GM12891 (cell line): ENCODE measurements around the gene TMEM208.

ENCODE experiments used
- DNase-seq: peaks from one replicate; pipeline ENCODE4 v3.0.0; 2011; ENCODE audit warnings: low spot score; ENCODE audit not compliant: insufficient read length
- FAIRE-seq: peaks from 2 replicates; lab custom pipeline; 2011; peaks lifted over from hg19 to GRCh38; lab: Jason Lieb, UNC
- PAX5 ChIP-seq: IDR thresholded peaks from 2 replicates; pipeline ENCODE4 v1.6.1; 2011; ENCODE audit warnings: low read length, moderate library complexity, mild to moderate bottlenecking; ENCODE audit not compliant: insufficient read depth, severe bottlenecking
- POLR2A ChIP-seq: IDR thresholded peaks from 2 replicates; pipeline ENCODE4 v1.6.1; 2011; ENCODE audit warnings: low read depth, low read length, control low read depth
- POLR2AphosphoS5 ChIP-seq: IDR thresholded peaks from 2 replicates; pipeline ENCODE4 v1.6.1; 2011; ENCODE audit warnings: low read depth, low read length, control low read depth
- POU2F2 ChIP-seq: IDR thresholded peaks from 2 replicates; pipeline ENCODE4 v1.6.1; 2011; ENCODE audit warnings: low read depth, mild to moderate bottlenecking, control low read depth, low read length, moderate library complexity
- SPI1 ChIP-seq: IDR thresholded peaks from 2 replicates; pipeline ENCODE4 v1.6.1; 2011; ENCODE audit warnings: low read depth, low read length, control low read depth
- TAF1 ChIP-seq: IDR thresholded peaks from 2 replicates; pipeline ENCODE4 v1.6.1; 2011; ENCODE audit warnings: low read depth, low read length, control low read depth

Gene TMEM208

DNA sequence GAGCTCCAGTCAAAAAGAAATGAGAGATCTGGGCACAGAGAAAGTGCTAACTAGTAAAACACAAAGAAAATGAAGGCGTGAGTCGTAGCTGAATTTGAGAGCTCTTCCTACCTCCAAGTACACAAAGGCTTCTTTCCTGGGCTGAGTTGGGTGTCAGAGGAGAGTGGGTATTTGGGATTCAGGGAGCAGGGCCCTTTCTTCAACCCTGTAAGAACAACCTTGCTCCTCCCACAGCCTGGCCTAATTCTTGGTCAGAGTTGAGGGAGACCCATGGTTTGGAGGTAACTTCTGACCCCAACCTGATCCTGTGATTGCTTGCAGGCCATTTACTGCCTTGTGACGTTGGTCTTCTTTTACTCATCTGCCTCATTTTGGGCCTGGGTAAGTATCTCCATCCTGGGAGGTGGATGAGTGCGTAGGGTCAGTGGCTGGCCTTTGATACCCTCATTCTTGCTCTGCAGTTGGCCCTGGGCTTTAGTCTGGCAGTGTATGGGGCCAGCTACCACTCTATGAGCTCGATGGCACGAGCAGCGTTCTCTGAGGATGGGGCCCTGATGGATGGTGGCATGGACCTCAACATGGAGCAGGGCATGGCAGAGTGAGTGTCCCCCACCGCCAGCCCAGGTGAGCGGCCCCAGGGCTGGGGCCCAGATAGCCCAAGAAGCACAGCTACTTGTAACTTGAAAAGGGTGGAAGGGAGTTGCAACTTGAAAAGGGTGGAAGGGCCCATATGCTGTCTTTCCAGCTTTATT is 1.3 kb downstream of the TMEM208 start:
- DNase-seq (no peak), FAIRE-seq (no peak)
- TF ChIP-seq SPI1 (no peak), POU2F2 (no peak), TAF1 (no peak), POLR2AphosphoS5 (no peak), POLR2A (0 out of 2 replicates have a peak, but pooled peaks have one; percentile 9)

DNA sequence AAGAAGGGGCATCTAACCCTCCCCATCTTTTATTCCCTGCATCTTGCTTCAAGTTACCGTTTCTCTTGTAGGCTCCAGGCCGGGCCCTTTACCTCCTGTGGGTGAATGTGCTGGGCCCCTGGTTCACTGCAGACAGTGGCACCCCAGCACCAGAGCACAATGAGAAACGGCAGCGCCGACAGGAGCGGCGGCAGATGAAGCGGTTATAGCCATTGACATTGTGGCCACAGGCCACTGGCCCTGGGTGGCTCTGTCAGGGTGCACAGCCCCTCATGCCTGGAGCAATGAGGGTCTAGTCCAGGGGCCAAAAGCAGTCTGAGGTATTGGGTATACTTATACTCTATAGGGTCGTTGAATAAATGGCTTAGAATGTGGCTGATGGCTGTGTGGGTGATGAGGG is 2.0 kb downstream of the TMEM208 start:
- no peak for FAIRE-seq
- TF ChIP-seq SPI1 (no peak), TAF1 (no peak), POLR2A (no peak)
- no peak for DNase-seq

DNA sequence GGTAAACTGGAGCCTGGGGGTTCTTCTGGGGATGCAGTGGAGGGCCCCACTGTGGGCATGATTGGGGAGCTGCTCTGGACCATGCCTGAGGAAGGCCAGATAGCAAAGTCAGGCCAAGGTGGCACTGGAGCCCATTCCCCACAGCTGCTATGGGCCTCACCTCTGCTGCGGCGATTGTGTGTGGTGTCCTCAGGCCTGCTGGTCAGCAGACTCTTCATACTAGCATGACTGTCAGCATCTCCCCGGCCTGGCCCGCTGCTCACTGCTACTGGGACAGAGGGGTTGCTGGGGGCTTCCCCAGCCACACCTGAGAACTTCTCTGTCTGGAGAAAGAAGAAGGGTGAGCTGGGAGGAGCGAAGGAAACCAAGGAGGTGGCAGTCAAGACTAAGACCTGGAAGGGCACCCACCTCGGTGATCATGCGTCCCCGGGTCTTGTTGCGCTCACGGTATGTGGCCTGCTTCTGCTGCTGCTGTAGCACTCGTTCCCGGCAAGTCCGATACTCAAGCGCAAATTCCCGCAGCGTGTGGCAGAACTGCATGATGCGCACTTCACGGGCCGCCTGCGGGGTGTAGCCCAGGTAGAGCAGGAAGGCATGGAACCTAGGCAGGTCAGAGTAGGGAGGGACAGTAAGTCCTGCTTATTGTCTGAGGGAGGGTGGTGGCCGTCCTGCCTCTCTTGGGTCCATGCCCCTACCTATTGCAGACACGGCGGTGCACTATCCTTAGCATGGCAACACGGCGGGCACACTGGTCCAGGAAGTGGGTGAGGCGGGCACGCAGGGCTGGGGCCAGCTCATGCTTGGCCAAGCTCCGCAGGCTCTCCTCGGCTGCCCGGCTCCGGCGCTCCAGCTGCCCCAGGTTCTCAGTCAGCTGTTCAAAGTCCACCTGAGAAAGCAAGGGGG is 3.2 kb downstream of the TMEM208 start:
- TF ChIP-seq POLR2A (0 out of 2 replicates have a peak, but pooled peaks have one; percentile 27), POU2F2 (no peak)
- FAIRE-seq: no peak
- DNase-seq: no peak

DNA sequence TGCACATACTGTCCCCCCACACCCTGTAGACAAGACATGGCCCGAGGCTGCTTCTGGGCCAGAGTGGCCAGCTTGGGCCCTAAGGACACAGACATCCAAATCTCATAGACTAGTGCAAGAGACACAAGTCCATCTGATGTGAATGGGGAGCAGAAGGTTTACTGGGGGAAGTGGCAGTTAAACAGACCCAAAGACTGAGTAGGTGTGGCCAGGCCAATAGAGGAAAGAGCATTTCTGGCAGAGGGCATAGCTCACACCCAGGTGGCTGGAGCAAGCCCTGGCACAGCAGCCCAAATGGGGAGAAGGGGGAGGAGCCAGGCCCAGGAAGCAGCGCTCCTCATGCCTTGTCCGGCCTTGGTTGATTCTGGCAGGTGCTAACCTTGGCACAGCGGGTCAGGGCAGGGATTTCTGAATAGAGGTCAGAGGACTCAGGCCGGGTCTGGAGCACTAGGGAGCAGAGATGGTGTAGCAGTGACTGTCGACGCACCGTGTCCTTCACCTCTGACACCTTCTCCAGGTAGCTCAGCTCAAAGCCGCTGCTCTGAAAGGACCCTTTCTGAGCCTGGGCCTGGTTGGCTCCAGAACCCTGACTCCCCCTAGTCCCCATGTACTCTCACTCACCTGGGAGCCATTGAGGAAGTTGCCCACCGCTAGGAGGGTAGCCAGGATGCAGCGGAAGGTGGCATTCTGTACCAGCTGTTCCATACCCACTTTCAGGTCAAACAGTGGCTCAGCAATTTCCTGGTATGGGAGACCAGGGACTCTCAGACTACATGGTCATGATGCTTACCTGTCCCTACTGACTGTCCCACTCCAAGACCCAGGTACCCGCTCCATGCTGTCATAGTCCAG is 4.1 kb downstream of the TMEM208 start:
- FAIRE-seq (peak; percentile 35), DNase-seq (no peak)
- TF ChIP-seq SPI1: no peak
- TF ChIP-seq POLR2AphosphoS5: peak; percentile 15
- TF ChIP-seq POU2F2: peak; percentile 62

DNA sequence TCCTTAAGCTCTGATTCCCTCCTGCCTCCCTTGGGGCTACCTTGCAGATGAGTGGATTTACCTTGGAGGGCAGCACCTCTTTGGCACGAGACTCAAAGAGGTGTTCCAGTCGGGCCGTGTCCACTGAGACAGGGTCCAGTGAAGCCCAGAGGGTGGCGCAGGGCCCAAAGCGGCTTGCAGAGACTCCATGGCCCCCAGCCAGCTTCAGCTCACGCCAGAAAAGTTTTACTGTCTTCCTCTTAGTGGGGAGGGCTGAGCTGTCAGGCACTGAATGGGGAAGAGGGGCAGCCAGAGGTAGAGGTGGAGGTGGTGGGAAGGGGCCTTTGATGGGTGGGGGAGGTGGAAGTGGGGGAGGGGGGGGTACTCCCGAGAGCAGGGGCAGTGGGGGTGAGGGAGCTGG is 6.7 kb downstream of the TMEM208 start:
- FAIRE-seq (no peak), DNase-seq (no peak)
- no peak for TF ChIP-seq POU2F2
- no peak for TF ChIP-seq SPI1

DNA sequence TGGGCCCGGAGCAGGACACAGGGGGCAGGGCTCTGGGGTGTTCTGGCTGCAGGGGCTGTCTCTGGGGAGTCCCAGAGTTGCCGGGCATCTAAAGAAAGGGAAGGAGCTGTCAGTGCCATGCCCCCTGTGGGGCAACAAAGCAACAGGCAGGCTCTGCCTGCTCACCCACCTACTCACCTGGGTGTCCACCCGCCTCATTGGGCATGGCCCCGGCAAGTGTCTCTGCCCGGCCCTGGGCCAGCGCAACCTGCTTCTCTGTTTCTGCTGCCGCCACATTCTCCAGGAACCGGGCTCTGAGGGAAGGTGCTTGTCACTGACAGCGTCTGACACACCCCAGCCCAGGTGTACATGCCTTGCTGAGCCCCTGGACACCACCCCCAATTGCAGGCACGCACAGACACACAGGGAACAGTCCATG is 7.3 kb downstream of the TMEM208 start:
- FAIRE-seq (no peak), DNase-seq (no peak)
- no peak for TF ChIP-seq TAF1
- TF ChIP-seq POLR2AphosphoS5: peak; percentile 51; the same call in 1 of the 2 replicates

DNA sequence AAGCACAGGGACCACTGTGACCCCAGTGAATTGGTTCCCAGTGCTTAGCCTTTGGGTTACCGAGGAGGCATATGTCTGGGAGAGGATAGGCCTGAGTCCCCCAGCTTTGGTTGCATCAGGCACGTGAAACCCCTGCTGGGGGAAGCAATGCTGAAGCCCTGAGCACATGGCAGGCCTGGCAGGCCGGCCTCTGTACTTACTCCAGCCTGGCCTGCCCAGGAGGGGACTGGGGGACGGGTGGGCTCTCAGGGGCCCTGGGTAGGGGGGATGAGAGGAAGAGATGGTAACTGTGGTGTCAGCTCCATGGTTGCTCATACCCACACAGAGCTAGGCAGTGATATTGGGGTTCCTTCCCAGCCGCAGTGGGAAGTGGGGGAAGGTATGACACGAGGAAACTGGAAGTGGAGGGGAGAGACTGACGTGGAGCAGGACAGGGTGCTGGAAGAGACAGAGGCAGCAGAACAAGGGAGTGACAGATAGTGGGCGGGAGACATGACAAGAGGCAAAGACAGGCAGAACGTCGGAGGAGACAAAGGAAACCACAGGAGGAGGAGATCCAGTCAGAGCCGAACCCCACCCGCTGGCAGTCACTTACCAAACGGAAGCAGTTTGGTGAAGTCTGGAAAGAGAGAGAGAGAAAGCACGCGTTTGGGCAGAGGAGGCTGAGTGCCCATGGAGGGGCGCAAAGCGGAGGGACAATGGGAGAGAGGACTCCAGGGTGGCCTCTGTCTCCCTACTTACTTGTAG is 9.1 kb downstream of the TMEM208 start:
- DNase-seq (no peak), FAIRE-seq (no peak)
- TF ChIP-seq POU2F2 (no peak), POLR2A (peak; percentile 30; the same call in 1 of the 2 replicates)

DNA sequence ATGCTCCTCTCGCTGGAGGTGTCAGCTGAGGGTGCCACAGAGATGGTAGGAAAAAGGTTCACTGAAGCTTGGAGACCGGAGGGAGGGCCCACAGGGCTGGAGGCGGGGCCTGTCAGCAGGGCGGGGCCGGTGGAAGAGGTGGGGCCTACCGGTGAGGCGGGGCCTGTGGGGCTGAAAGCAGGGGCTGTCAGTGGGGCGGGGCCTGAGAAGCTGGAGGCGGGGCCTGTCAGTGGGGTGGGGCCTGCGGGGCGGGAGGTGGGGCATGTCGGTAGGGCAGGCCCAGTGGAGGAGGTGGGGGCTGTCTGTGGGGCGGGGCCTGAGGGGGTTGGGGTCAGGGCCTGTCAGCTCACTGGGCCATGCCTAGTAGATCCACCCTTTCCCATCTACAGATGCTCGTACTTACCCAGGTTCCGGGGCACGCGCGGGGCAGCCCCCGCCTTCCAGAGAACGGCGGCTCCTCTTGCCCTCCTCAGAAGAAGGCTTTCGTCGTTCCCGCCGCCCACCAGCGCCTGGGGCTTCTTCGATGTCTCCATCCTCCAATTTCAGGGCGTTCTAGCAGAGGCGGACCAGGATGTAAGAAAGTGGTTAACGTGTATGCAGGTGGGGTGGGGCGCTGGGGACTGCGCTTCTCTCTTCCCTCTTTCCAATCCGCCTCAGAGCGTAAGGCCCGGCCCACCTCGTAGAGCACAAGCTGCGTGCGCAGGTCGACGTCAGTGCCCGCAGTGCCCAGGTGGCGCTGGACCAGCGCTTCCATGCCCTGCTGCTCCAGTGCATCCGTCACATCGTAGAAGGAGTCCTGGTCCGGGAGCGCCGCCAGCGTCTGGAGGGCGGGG is 9.8 kb downstream of the TMEM208 start:
- FAIRE-seq (peak; percentile 62), DNase-seq (peak; percentile 91)
- TF ChIP-seq SPI1 (no peak), POLR2A (no peak), POU2F2 (no peak), PAX5 (no peak), TAF1 (no peak), POLR2AphosphoS5 (no peak)

DNA sequence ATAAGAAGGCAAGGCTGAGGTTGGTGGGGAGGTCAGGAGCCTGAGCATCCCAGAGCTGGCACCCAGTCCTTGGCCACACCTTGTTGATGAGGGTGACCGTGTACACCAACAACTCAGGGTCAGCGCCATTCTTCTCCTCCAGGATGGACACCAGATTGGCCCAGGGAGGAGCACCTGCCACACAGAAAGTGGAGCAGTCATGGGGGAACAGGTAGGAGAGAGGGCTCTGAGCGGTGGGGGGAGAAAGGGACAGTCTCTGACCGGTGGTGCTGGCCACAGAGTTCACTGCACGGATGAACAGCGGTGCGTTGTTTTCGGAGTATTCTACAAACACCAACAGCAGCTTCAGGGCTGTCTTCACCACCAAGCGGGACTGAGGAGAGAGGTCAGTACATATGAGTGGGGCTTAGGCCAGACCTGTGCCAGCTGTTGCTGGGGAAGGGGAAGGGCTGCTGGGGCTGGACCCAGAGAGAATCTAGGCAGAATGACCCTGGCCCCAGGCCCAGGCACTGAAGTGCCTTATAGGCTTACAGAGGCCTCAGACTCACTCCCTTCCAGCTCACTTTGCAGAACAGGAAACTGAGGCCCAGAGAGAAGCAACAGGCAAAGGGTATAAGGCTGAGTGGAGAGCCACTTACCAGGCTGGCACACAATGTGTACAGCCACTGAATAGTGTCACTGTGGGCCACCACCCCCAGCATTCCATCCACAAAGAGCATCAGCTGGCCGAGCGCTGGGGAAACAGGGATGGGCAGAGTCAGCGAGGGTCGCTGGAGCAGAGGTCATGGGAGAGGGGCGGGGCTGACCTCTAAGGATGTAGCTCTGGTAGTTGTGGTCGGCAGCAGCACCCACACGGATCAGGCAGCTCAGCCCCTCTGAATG is 10.7 kb downstream of the TMEM208 start:
- no peak for FAIRE-seq
- no peak for TF ChIP-seq POU2F2
- 0 out of 2 replicates have a peak, but pooled peaks have one; percentile 2 for TF ChIP-seq POLR2A
- no peak for TF ChIP-seq TAF1
- no peak for DNase-seq
